Prostate gland (tissue), 2 donors: ENCODE data around the gene CDH26. TPM values are rescaled to one million over a fixed set of nuclear protein-coding genes. Genes with fewer than 3 reads are reported as not detected.

Experiments
- DNase-seq: peaks from one replicate; pipeline ENCODE4 v3.0.0-alpha.2; 2019; ENCODE audit warnings: low spot score
- H3K27ac ChIP-seq, 2 donors: fragments of 200-600 bp; sonication (generic); 2 replicates each; pipeline ENCODE4 v1.5.1; 2017 to 2019
- H3K27me3 ChIP-seq: fragments of 200-600 bp; sonication (generic); replicated peaks from 2 replicates; pipeline ENCODE4 v1.5.1; 2019; ENCODE audit not compliant: insufficient read depth
- H3K36me3 ChIP-seq, 2 donors: fragments of 200-600 bp; sonication (generic); 1 replicate in 1 of 2; 2 replicates in 1 of 2; pipeline versions ENCODE4 v1.5.1 to v1.8.1; 2017 to 2019
- H3K4me1 ChIP-seq: fragments of 200-600 bp; sonication (generic); replicated peaks from 2 replicates; pipeline ENCODE4 v1.5.1; 2019
- H3K4me3 ChIP-seq, 2 donors: fragments of 200-600 bp; sonication (generic); 2 replicates each; pipeline ENCODE4 v1.5.1; 2017 to 2019
- H3K9me3 ChIP-seq: fragments of 200-600 bp; sonication (generic); 2 replicates; pipeline ENCODE4 v1.5.1; 2017
- POLR2A ChIP-seq: fragments of 450-650 bp; IDR thresholded peaks from one replicate; pipeline ENCODE4 v1.6.1; 2016; ENCODE audit warnings: antibody characterized with exemption, mild to moderate bottlenecking
- POLR2AphosphoS5 ChIP-seq: sonication (generic); formaldehyde crosslinking; IDR thresholded peaks from one replicate; pipeline ENCODE4 v1.6.1; 2017; ENCODE audit warnings: antibody characterized with exemption
- WGBS: methylation state at CpG from one replicate; pipeline ENCODE4 v1.1.5; 2018; 5-methylcytosine and 5-hydroxymethylcytosine counted together
- intact Hi-C: fragments of 100-400 bp; cut with DNase I; formaldehyde crosslinking; loops from one replicate; pipeline ENCODE4 v1.14.2; 2022
- total RNA-seq, 2 donors: library from RNA; depleted of rRNA; stranded (reverse); fragments of >200 nt; gene quantifications; one replicate each; pipeline ENCODE4 v1.1.0, GENCODE V29; 2016
- TF ChIP-seq, protein P1 (sequence below), 4 experiments: fragments of 200-600 bp in 2 of 4; fragments of 450-650 bp in 2 of 4; sonication (generic) in 2 of 4; IDR thresholded peaks; 1 replicate in 3 of 4; 2 replicates in 1 of 4; pipeline ENCODE4 v1.5.1; 2016 to 2019; ENCODE audit warnings: antibody characterized with exemption in 4 of 4, mild to moderate bottlenecking in 2 of 4, moderate library complexity in 2 of 4

CDH26 gene
- total RNA-seq, 2 donors from 2014 or later: 11.0 to 30.6 TPM

DNA sequence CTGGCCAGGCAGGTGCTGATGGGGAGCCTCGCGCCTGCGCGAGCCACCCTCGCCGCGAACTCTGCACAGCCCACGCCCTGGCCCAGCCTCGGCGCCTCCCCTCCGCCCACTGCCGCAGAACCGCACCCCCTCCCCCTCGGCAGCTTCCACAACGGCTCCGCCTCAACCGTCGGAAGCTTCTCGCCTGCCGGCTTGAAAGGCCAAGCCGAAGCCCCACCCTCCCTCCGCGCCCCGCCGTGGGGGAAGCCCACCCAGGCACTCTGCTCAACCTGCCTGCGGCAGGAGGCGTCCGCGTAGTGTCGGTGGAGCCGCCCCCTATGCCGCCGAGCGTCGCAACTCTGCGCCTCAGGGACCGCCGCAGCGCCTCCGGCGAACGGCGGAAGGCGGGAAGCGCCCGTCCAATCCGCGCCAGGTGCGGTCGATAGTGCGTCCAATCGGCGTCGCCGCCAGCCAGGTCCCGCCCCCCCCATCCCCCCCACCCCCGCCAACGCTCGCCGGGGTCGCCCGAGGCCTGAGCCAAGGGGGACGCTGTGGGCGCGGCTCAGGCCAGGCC lies 24.9 kb upstream of the CDH26 start, which contains the start of gene SYCP2:
Gene SYCP2 (minus strand): TSS at position 342 of the 553 bp plus-strand sequence. CDS start 11,224 bp downstream, outside the sequence.
- no peaks in the 10 kb centered on the region for H3K27me3 ChIP-seq
- TF ChIP-seq POLR2AphosphoS5: no peak
- TF ChIP-seq POLR2A: no peak
- TF ChIP-seq, protein P1, sequence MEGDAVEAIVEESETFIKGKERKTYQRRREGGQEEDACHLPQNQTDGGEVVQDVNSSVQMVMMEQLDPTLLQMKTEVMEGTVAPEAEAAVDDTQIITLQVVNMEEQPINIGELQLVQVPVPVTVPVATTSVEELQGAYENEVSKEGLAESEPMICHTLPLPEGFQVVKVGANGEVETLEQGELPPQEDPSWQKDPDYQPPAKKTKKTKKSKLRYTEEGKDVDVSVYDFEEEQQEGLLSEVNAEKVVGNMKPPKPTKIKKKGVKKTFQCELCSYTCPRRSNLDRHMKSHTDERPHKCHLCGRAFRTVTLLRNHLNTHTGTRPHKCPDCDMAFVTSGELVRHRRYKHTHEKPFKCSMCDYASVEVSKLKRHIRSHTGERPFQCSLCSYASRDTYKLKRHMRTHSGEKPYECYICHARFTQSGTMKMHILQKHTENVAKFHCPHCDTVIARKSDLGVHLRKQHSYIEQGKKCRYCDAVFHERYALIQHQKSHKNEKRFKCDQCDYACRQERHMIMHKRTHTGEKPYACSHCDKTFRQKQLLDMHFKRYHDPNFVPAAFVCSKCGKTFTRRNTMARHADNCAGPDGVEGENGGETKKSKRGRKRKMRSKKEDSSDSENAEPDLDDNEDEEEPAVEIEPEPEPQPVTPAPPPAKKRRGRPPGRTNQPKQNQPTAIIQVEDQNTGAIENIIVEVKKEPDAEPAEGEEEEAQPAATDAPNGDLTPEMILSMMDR (IDR thresholded peaks at IDR 0.05): no peak
- peak within 1 kb of the TSS; percentile 55 to 66 for H3K4me3 ChIP-seq
- H3K4me1 ChIP-seq: peaks cover 5% of the 10 kb centered on the region
- no peaks in the 10 kb centered on the region for H3K9me3 ChIP-seq
- peak within 1 kb of the TSS; percentile 81 to 87 for H3K27ac ChIP-seq
- no peaks in the 10 kb centered on the region for H3K36me3 ChIP-seq
- 50% methylated on average over 46 of the region's 65 CpGs for WGBS
- peak; percentile 49 for DNase-seq
- intact Hi-C loops: no loop called here

DNA sequence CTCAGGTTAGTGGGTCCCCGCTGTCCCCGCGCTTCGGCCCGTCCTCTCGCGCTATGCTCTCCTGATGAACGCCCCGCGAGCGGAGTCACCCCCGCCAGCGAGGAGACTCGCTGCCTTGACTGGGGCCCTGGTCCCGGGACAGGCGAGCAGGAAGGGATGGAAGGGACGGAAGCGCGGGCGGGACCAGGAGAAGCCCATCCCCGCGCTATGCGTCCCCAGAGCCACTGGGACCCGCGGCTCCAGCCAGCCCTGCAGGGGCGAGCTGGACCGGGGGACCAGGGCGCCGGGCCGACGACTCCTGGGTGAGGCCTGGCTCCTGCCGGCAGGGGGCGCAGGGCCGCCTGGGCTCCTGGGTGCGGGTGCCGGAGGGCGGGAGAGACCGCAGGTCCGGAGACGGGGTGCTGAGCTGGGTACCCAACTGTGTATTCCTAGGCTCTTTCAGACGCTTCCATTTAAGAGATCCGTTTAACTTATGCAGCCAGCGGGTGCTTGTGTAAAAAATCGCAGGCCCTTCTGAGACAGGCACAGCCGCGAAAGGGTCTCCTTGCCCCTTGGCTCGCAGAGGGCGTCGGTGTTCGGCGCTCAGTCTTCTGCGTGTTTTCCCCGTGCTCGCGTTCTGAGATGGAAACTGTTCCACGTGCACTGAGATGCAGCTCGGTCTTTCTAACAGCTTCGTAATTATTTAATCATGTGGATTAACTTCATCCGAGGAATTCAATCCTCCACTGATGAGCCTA lies 24.2 kb upstream of the CDH26 start:
- DNase-seq: peak; percentile 79
- H3K4me3 ChIP-seq: peak overlapping the region; percentile 55 to 66
- 7% methylated on average over 54 of the region's 59 CpGs for WGBS
- no peaks in the 10 kb centered on the region for H3K9me3 ChIP-seq
- H3K27ac ChIP-seq: peak overlapping the region; percentile 81 to 87
- peaks cover 12% of the 10 kb centered on the region for H3K4me1 ChIP-seq
- H3K27me3 ChIP-seq: no peaks in the 10 kb centered on the region
- intact Hi-C loops: no loop called here
- no peaks in the 10 kb centered on the region for H3K36me3 ChIP-seq
- TF ChIP-seq POLR2AphosphoS5 (peak; percentile 47), POLR2A (peak; percentile 18)
- TF ChIP-seq, protein P1 (IDR thresholded peaks at IDR 0.05): peak; percentile 88 to 95 (median 92)

GRCh38 chr20:59935457-59936185 lies 22.6 kb upstream of the CDH26 start:
- no peaks in the 10 kb centered on the region for H3K36me3 ChIP-seq
- intact Hi-C loops: no loop called here
- no peak overlapping the region for H3K4me3 ChIP-seq
- DNase-seq: no peak
- H3K27me3 ChIP-seq: no peaks in the 10 kb centered on the region
- peaks cover 15% of the 10 kb centered on the region for H3K4me1 ChIP-seq
- no peak overlapping the region for H3K27ac ChIP-seq
- no peaks in the 10 kb centered on the region for H3K9me3 ChIP-seq
- 93% methylated on average over 8 of the region's 8 CpGs for WGBS
- TF ChIP-seq POLR2A (no peak), POLR2AphosphoS5 (no peak)
- TF ChIP-seq, protein P1 (IDR thresholded peaks at IDR 0.05): no peak

GRCh38 chr20:59936409-59936808 lies 21.8 kb upstream of the CDH26 start:
- DNase-seq: no peak
- H3K36me3 ChIP-seq: no peaks in the 10 kb centered on the region
- no peaks in the 10 kb centered on the region for H3K9me3 ChIP-seq
- no peak overlapping the region for H3K4me3 ChIP-seq
- H3K27ac ChIP-seq: no peak overlapping the region
- H3K4me1 ChIP-seq: peaks cover 15% of the 10 kb centered on the region
- 76% methylated on average over 4 of the region's 4 CpGs for WGBS
- TF ChIP-seq POLR2A (no peak), POLR2AphosphoS5 (no peak)
- TF ChIP-seq, protein P1 (IDR thresholded peaks at IDR 0.05): no peak
- H3K27me3 ChIP-seq: no peaks in the 10 kb centered on the region
- intact Hi-C loops: no loop called here
